Measurements from ENCODE around the gene RHOU. TPM values are rescaled to one million over a fixed set of nuclear protein-coding genes. Genes with fewer than 3 reads are reported as not detected.
"Not testable (repeated sequence)": the region's sequence is repeated elsewhere in the genome, so short reads cannot be mapped to it uniquely, and the experiment has no call there.

RHOU gene
- total RNA-seq, 4 donors from 2014 or later, result 18.5 to 38.4 (median 23.5) TPM

GRCh38 chr1:228768355-228769000, 33.2 kb downstream of the RHOU start:
- TF ChIP-seq POLR2A (IDR thresholded peaks at IDR 0.05), result no peak
- TF ChIP-seq CTCF (IDR thresholded peaks at IDR 0.05), result no peak
- no peaks in the 10 kb centered on the region for H3K36me3 ChIP-seq
- intact Hi-C loops (cut with DNase I), result no loop called here
- no peaks in the 10 kb centered on the region for H3K9me3 ChIP-seq
- 80 to 83% methylated on average over 12 of the region's 12 CpGs for WGBS, 2 donors
- H3K27ac ChIP-seq, result no peak overlapping the region
- H3K4me1 ChIP-seq, result peaks cover 0 to 7% of the 10 kb centered on the region in 2 donors
- H3K4me3 ChIP-seq (replicated peaks in 1 of 3), result no peak overlapping the region
- DNase-seq, result no peak
- H3K27me3 ChIP-seq, result no peaks in the 10 kb centered on the region

GRCh38 chr1:228770779-228771223, 35.5 kb downstream of the RHOU start:
- H3K27ac ChIP-seq, result no peak overlapping the region
- no peak overlapping the region for H3K4me3 ChIP-seq (replicated peaks in 1 of 3)
- no peaks in the 10 kb centered on the region for H3K27me3 ChIP-seq
- peak; percentile 55 to 63 for DNase-seq
- peaks cover 0 to 7% of the 10 kb centered on the region in 2 donors for H3K4me1 ChIP-seq
- TF ChIP-seq POLR2A (IDR thresholded peaks at IDR 0.05) (no peak), CTCF (IDR thresholded peaks at IDR 0.05) (no peak)
- intact Hi-C loops (cut with DNase I), result no loop called here
- whole genome bisulfite sequencing, 2 donors, result 64 to 72% methylated on average over 5 of the region's 5 CpGs
- no peaks in the 10 kb centered on the region for H3K36me3 ChIP-seq
- no peaks in the 10 kb centered on the region for H3K9me3 ChIP-seq

GRCh38 chr1:228772516-228773212, 37.4 kb downstream of the RHOU start:
- 60 to 62% methylated on average over 4 of the region's 4 CpGs for WGBS, 2 donors
- no peak for DNase-seq
- no peaks in the 10 kb centered on the region for H3K27me3 ChIP-seq
- H3K9me3 ChIP-seq, result no peaks in the 10 kb centered on the region
- H3K4me1 ChIP-seq, result peaks cover 0 to 7% of the 10 kb centered on the region in 2 donors
- H3K36me3 ChIP-seq, result no peaks in the 10 kb centered on the region
- H3K4me3 ChIP-seq (replicated peaks in 1 of 3), result no peak overlapping the region
- TF ChIP-seq CTCF (IDR thresholded peaks at IDR 0.05), result no peak
- TF ChIP-seq POLR2A (IDR thresholded peaks at IDR 0.05), result no peak
- intact Hi-C loops (cut with DNase I), result no loop called here
- H3K27ac ChIP-seq, result no peak overlapping the region

- intact Hi-C loops (cut with DNase I); H3K36me3 ChIP-seq; H3K27me3 ChIP-seq; DNase-seq; H3K27ac ChIP-seq; H3K9me3 ChIP-seq; H3K4me3 ChIP-seq (replicated peaks in 1 of 3): not testable (repeated sequence)
- peaks cover 7 to 12% of the 10 kb centered on the region in 2 donors for H3K4me1 ChIP-seq
- WGBS, 2 donors, result 84 to 88% methylated on average over 9 of the region's 9 CpGs
Measured at GRCh38 chr1:228775946-228776345, 40.7 kb downstream of the RHOU start.

GRCh38 chr1:228776449-228776848, 41.2 kb downstream of the RHOU start:
- intact Hi-C loops (cut with DNase I), result no loop called here
- Histone ChIP-seq H3K36me3 (no peaks in the 10 kb centered on the region), H3K9me3 (no peaks in the 10 kb centered on the region), H3K27me3 (no peaks in the 10 kb centered on the region), H3K27ac (no peak overlapping the region), H3K4me3 (replicated peaks in 1 of 3) (no peak overlapping the region), H3K4me1 (peaks cover 7 to 15% of the 10 kb centered on the region in 2 donors)
- TF ChIP-seq POLR2A (IDR thresholded peaks at IDR 0.05) (no peak), CTCF (IDR thresholded peaks at IDR 0.05) (no peak)
- WGBS, 2 donors, result 77 to 92% methylated on average over 2 of the region's 2 CpGs
- DNase-seq, result no peak
